Left lung (tissue), 10 donors: ENCODE data around the gene ST6GAL1. TPM values are rescaled to one million over a fixed set of nuclear protein-coding genes. Genes with fewer than 3 reads are reported as not detected.

Experiments used
- ATAC-seq: fragments of 200-7000 bp; cut with Tn5 transposase; one replicate; pipeline ENCODE4 v1.9.1; 2020; ENCODE audit warnings: moderate library complexity
- DNase-seq, 4 donors: peaks; one replicate each; pipeline ENCODE4 v3.0.0-alpha.2; 2013 to 2020
- H3K27ac ChIP-seq, 2 donors: fragments of 200-600 bp; sonication (generic) in 1 of 2; one replicate each; pipeline versions ENCODE4 v1.5.0 to v1.8.0; 2020 to 2021
- H3K27me3 ChIP-seq, 2 donors: fragments of 200-600 bp; sonication (generic) in 1 of 2; one replicate each; pipeline versions ENCODE4 v1.5.0 to v1.8.0; 2020 to 2021
- H3K36me3 ChIP-seq, 2 donors: fragments of 200-600 bp; sonication (generic) in 1 of 2; one replicate each; pipeline versions ENCODE4 v1.5.0 to v1.8.0; 2020 to 2021
- H3K4me1 ChIP-seq, 2 donors: fragments of 200-600 bp; one replicate each; pipeline ENCODE4 v1.8.0; 2021
- H3K4me3 ChIP-seq, 2 donors: fragments of 200-600 bp; sonication (generic) in 1 of 2; one replicate each; pipeline versions ENCODE4 v1.5.0 to v1.8.0; 2020 to 2021; ENCODE audit warnings: mild to moderate bottlenecking in 1 of 2
- H3K9me3 ChIP-seq, 2 donors: fragments of 200-600 bp; sonication (generic) in 1 of 2; one replicate each; pipeline versions ENCODE4 v1.5.0 to v1.8.0; 2020 to 2021
- CTCF ChIP-seq, 2 donors: fragments of 200-600 bp; sonication (generic) in 1 of 2; IDR thresholded peaks; one replicate each; pipeline versions ENCODE4 v1.5.0 to v1.8.0; 2021; ENCODE audit warnings: antibody characterized with exemption in 2 of 2
- intact Hi-C, 2 donors: fragments of 100-400 bp; cut with DNase I; formaldehyde crosslinking; loops; one replicate each; pipeline versions ENCODE4 v1.11.2 to v1.14.2; 2022
- polyA plus RNA-seq, 6 donors: library from polyadenylated mRNA; unstranded; fragments of 120-200 nt; gene quantifications; one replicate each; pipeline ENCODE4 v1.2.1, GENCODE V29; 2013; ENCODE audit not compliant: insufficient read length in 6 of 6
- total RNA-seq, 2 donors: library from RNA; stranded (reverse); fragmentation: NEBNext Ultra II Directional; extraction: Animal tissue kit (Norgen Biotek cat#: 25700); gene quantifications; one replicate each; pipeline ENCODE4 v1.2.1, GENCODE V29; 2021
- donor health status: DM: no; HTN: yes; CAD: no.
- donor health status: DM: no; HTN: no; CAD: no.

ST6GAL1 gene
- total and polyA plus RNA-seq, 8 donors = 45.5 to 132 (median 56.2) TPM

GRCh38 chr3:187026317-187026670, 96.0 kb downstream of the ST6GAL1 start:
- no peak for TF ChIP-seq CTCF (IDR thresholded peaks at IDR 0.05)
- peak overlapping the region in 1 of 2 donors; percentile 40 for H3K27ac ChIP-seq
- H3K4me3 ChIP-seq = no peak overlapping the region
- peaks cover 0 to 2% of the 10 kb centered on the region in 2 donors for H3K9me3 ChIP-seq
- no peaks in the 10 kb centered on the region for H3K36me3 ChIP-seq
- H3K4me1 ChIP-seq = peaks cover 8 to 35% of the 10 kb centered on the region in 2 donors
- H3K27me3 ChIP-seq = no peaks in the 10 kb centered on the region
- ATAC-seq = no peak
- intact Hi-C loops = no loop called here
- DNase-seq = no peak

DNA sequence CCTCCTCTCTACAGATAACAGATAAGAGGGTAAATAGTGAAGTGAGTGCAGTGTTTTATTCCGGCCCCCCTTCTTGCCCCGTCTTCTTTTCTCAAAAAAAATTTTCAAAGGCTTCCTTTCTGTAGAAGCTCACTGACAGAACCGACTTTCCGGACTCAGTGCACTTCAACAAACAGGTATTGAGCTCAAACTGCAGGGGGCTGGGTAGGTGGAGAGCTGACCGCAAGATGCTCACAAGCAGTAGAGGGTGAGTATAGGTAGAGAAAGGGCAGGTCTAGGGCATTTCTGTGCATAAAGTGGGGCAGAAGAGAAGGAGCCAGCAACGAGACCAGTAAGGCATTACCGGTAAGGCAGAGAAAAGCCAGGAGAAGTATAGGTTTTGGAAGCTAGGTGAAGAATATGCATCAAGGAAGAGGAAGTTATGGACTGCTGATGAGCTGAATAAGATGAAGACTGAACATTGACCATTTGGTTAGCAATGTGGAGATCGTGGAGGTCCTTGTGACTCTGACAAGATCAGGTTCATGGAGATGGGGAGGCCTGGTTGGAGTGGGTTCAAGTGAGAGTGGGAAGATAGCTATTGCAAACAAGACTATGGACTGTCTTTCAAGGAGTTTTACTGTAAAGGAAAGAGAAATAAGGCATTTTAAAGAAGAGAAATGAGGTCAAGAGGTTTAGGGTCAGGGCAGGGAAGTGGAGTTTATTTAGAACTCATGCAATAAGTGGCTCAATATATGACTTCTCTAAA, 97.4 kb downstream of the ST6GAL1 start:
- Histone ChIP-seq H3K9me3 (peaks cover 0 to 2% of the 10 kb centered on the region in 2 donors), H3K27ac (peak overlapping the region in 1 of 2 donors; percentile 26)
- peak; percentile 6 for ATAC-seq

GRCh38 chr3:187031934-187032333, 101.6 kb downstream of the ST6GAL1 start:
- H3K27me3 ChIP-seq = no peaks in the 10 kb centered on the region

More for the DNA sequence above, 97.4 kb downstream of the ST6GAL1 start:
- no peak overlapping the region for H3K4me3 ChIP-seq
- H3K27me3 ChIP-seq = no peaks in the 10 kb centered on the region
- no peaks in the 10 kb centered on the region for H3K36me3 ChIP-seq
- DNase-seq = no peak
- intact Hi-C loops = no loop called here
- H3K4me1 ChIP-seq = peaks cover 8 to 35% of the 10 kb centered on the region in 2 donors
- no peak for TF ChIP-seq CTCF (IDR thresholded peaks at IDR 0.05)

DNA sequence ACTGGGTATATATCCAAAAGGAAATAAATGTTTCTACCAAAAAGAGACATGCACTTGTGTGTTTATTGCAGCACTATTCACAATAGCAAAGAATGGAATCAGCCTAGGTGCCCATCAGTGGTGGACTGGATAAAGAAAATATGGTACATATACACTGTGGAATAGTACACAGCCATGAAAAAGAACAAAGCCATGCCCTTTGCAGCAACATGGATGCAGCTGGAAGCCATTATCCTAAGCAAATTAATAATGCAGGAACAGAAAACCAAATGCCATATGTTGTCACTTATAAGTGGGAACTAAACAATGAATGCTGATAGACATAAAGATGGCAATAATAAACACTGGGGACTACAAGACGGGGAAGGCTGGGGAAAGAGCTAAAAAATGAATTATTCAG, 106.1 kb downstream of the ST6GAL1 start:
- intact Hi-C loops = no loop called here
- no peak for DNase-seq
- H3K4me1 ChIP-seq = peaks cover 0 to 12% of the 10 kb centered on the region in 2 donors
- H3K27ac ChIP-seq = no peak overlapping the region
- TF ChIP-seq CTCF (IDR thresholded peaks at IDR 0.05) = no peak
- H3K4me3 ChIP-seq = no peak overlapping the region
- peaks cover 0 to 5% of the 10 kb centered on the region in 2 donors for H3K9me3 ChIP-seq
- no peak for ATAC-seq
- H3K36me3 ChIP-seq = peaks cover 0 to 28% of the 10 kb centered on the region in 2 donors
- no peaks in the 10 kb centered on the region for H3K27me3 ChIP-seq

More at GRCh38 chr3:187031934-187032333, 101.6 kb downstream of the ST6GAL1 start:
- Histone ChIP-seq H3K36me3 (no peaks in the 10 kb centered on the region), H3K27ac (no peak overlapping the region), H3K9me3 (peaks cover 0 to 5% of the 10 kb centered on the region in 2 donors), H3K4me1 (peaks cover 8 to 35% of the 10 kb centered on the region in 2 donors), H3K4me3 (no peak overlapping the region)
- DNase-seq (no peak), ATAC-seq (no peak)
- intact Hi-C loops = no loop called here
- TF ChIP-seq CTCF (IDR thresholded peaks at IDR 0.05) = no peak

GRCh38 chr3:187039100-187039722, 108.9 kb downstream of the ST6GAL1 start:
- Histone ChIP-seq H3K4me1 (peaks cover 3 to 38% of the 10 kb centered on the region in 2 donors), H3K9me3 (peaks cover 0 to 5% of the 10 kb centered on the region in 2 donors), H3K27me3 (no peaks in the 10 kb centered on the region), H3K36me3 (peaks cover 0 to 35% of the 10 kb centered on the region in 2 donors), H3K4me3 (no peak overlapping the region), H3K27ac (no peak overlapping the region)
- intact Hi-C loops = no loop called here
- DNase-seq (no peak), ATAC-seq (no peak)
- TF ChIP-seq CTCF (IDR thresholded peaks at IDR 0.05) = no peak
